Spleen (tissue), 7 donors: Measurements from ENCODE around the gene CEP63.

Experiments used
- CTCF ChIP-seq, 11 experiments: fragments of 200-600 bp in 7 of 11; fragments of 450-650 bp in 4 of 11; sonication (generic) in 4 of 11; IDR thresholded peaks in 8 of 11; conservative IDR thresholded peaks in 3 of 11; 1 replicate in 7 of 11; 2 replicates in 4 of 11; pipeline versions ENCODE4 v1.4.0 to v1.8.0; 2016 to 2021; ENCODE audit warnings: antibody characterized with exemption in 11 of 11, inconsistent platforms in 4 of 11, mild to moderate bottlenecking in 1 of 11
- POLR2A ChIP-seq, 3 donors: fragments of 450-650 bp; IDR thresholded peaks; one replicate each; pipeline ENCODE4 v1.5.1; 2017; ENCODE audit warnings: antibody characterized with exemption in 3 of 3, mild to moderate bottlenecking in 1 of 3
- POLR2AphosphoS5 ChIP-seq, 3 donors: sonication (generic); formaldehyde crosslinking; IDR thresholded peaks; one replicate each; pipeline ENCODE4 v1.5.1; 2017; ENCODE audit warnings: antibody characterized with exemption in 3 of 3
- donor health status: DM: no; HTN: no; CAD: no; lungs with moderate emphysema.
- donor health status: DM: no; HTN: no; CAD: no.
- donor health status: DM: no; HTN: no; CAD: no.

DNA sequence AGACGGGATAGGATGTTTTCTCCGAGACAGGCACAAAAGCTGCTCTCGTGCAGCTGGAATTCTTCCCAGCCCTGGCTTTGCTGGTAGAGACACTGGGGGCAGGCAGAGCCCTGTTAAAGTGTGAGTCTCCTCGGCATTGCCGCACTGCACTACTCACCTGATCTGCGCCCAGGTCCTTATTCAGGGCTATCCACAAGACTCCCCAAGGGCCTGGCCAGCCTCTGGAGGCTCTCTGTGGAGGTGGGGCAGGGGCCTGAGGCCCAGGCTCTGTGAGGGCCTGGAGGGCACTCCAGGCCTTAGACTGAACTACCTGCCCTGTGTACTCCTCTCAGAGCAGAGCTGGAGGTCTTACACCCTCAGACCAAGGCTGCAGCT lies 116.6 kb downstream of the CEP63 start:
- no peak for TF ChIP-seq CTCF (IDR thresholded peaks at IDR 0.05 in 8 of 11, conservative IDR thresholded peaks at IDR 0.05 in 3 of 11)
- no peak for TF ChIP-seq POLR2A (IDR thresholded peaks at IDR 0.05)
- no peak for TF ChIP-seq POLR2AphosphoS5 (IDR thresholded peaks at IDR 0.05)
